ENCODE data around the gene HOXD8. TPM values are rescaled to one million over a fixed set of nuclear protein-coding genes. Genes with fewer than 3 reads are reported as not detected.

HOXD8 gene
- total RNA-seq, 1 donor from 2014 or later = not detected

- Mint-ChIP-seq H3K27me3 (ENCODE audit: low read depth) (peaks cover 79% of the 10 kb centered on the region), H3K4me3 (ENCODE audit: unreplicated experiment) (no peak overlapping the region), H3K36me3 (ENCODE audit: low read depth) (peaks cover 4% of the 10 kb centered on the region), H3K27ac (ENCODE audit: unreplicated experiment) (no peak overlapping the region), H3K9me3 (ENCODE audit: low read depth) (no peaks in the 10 kb centered on the region), H3K4me1 (ENCODE audit: low read depth) (peaks cover 6% of the 10 kb centered on the region)
- DNase-seq (ENCODE audit: low spot score) = no peak
- TF ChIP-seq, protein P1, sequence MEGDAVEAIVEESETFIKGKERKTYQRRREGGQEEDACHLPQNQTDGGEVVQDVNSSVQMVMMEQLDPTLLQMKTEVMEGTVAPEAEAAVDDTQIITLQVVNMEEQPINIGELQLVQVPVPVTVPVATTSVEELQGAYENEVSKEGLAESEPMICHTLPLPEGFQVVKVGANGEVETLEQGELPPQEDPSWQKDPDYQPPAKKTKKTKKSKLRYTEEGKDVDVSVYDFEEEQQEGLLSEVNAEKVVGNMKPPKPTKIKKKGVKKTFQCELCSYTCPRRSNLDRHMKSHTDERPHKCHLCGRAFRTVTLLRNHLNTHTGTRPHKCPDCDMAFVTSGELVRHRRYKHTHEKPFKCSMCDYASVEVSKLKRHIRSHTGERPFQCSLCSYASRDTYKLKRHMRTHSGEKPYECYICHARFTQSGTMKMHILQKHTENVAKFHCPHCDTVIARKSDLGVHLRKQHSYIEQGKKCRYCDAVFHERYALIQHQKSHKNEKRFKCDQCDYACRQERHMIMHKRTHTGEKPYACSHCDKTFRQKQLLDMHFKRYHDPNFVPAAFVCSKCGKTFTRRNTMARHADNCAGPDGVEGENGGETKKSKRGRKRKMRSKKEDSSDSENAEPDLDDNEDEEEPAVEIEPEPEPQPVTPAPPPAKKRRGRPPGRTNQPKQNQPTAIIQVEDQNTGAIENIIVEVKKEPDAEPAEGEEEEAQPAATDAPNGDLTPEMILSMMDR (IDR thresholded peaks at IDR 0.05) = no peak
Observed at GRCh38 chr2:176156301-176156806, 26.8 kb downstream of the HOXD8 start.

- no peak within 1 kb of the TSS for H3K27ac Mint-ChIP-seq (ENCODE audit: unreplicated experiment)
- H3K4me1 Mint-ChIP-seq (ENCODE audit: low read depth) = peaks cover 6% of the 10 kb centered on the region
- peaks cover 6% of the 10 kb centered on the region for H3K36me3 Mint-ChIP-seq (ENCODE audit: low read depth)
- no peak for DNase-seq (ENCODE audit: low spot score)
- TF ChIP-seq, protein P1 (IDR thresholded peaks at IDR 0.05) = no peak
- H3K27me3 Mint-ChIP-seq (ENCODE audit: low read depth) = peaks cover 81% of the 10 kb centered on the region
- peak within 1 kb of the TSS; percentile 16 for H3K4me3 Mint-ChIP-seq (ENCODE audit: unreplicated experiment)
- H3K9me3 Mint-ChIP-seq (ENCODE audit: low read depth) = no peaks in the 10 kb centered on the region
Observed at GRCh38 chr2:176156807-176157498, 27.4 kb downstream of the HOXD8 start, which contains the start of gene HOXD3. TSS of gene HOXD3 (plus strand) at chr2:176157307. CDS start at chr2:176169115, 11,808 bp downstream.

GRCh38 chr2:176157499-176158185 lies 28.1 kb downstream of the HOXD8 start:
- Mint-ChIP-seq H3K36me3 (ENCODE audit: low read depth) (peaks cover 6% of the 10 kb centered on the region), H3K27ac (ENCODE audit: unreplicated experiment) (no peak overlapping the region), H3K9me3 (ENCODE audit: low read depth) (no peaks in the 10 kb centered on the region), H3K4me1 (ENCODE audit: low read depth) (peaks cover 6% of the 10 kb centered on the region), H3K27me3 (ENCODE audit: low read depth) (peaks cover 81% of the 10 kb centered on the region), H3K4me3 (ENCODE audit: unreplicated experiment) (peak overlapping the region; percentile 16)
- TF ChIP-seq, protein P1 (IDR thresholded peaks at IDR 0.05) = no peak
- DNase-seq (ENCODE audit: low spot score) = no peak

DNA sequence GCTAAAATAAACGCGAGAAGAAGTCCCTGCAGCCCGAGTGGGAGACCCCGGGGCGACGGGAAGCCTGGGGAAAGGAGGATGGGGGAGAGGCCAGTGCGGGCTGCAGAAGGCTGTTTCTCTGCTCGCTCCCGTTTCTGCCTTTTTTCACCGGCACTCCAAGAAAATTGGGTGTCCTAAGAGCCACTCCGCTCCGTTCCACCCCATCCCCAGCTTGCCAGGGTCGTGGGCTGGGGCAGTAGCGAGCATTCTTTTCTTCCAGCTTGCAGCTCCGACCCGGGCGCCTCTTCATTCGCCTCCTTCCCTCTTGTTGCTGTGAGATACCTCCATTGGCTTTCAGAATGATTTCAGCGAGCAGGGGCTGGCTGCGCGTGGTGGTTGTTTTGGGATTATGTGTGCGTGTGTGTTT lies 28.7 kb downstream of the HOXD8 start:
- no peak for DNase-seq (ENCODE audit: low spot score)
- H3K4me3 Mint-ChIP-seq (ENCODE audit: unreplicated experiment) = no peak overlapping the region

More for the DNA sequence above, 28.7 kb downstream of the HOXD8 start:
- TF ChIP-seq, protein P1 (IDR thresholded peaks at IDR 0.05) = no peak
- no peaks in the 10 kb centered on the region for H3K9me3 Mint-ChIP-seq (ENCODE audit: low read depth)
- peaks cover 6% of the 10 kb centered on the region for H3K4me1 Mint-ChIP-seq (ENCODE audit: low read depth)
- H3K27me3 Mint-ChIP-seq (ENCODE audit: low read depth) = peaks cover 81% of the 10 kb centered on the region
- peaks cover 6% of the 10 kb centered on the region for H3K36me3 Mint-ChIP-seq (ENCODE audit: low read depth)
- H3K27ac Mint-ChIP-seq (ENCODE audit: unreplicated experiment) = no peak overlapping the region
